HG03457 (cell line): ENCODE results near the gene FHL1.
"Not testable (repeated sequence)": the region's sequence is repeated elsewhere in the genome, so short reads cannot be mapped to it uniquely, and the experiment has no call there.

Experiments used
- ATAC-seq: cut with Tn5 transposase; IDR thresholded peaks from one replicate; pipeline ENCODE4 v1.9.1; 2021; ENCODE audit warnings: moderate number of reproducible peaks; ENCODE audit not compliant: unreplicated experiment

Gene FHL1

GRCh38 chrX:136206916-136207315, 59.6 kb downstream of the FHL1 start:
- no peak for ATAC-seq

GRCh38 chrX:136207546-136207945, 60.2 kb downstream of the FHL1 start:
- no peak for ATAC-seq

DNA sequence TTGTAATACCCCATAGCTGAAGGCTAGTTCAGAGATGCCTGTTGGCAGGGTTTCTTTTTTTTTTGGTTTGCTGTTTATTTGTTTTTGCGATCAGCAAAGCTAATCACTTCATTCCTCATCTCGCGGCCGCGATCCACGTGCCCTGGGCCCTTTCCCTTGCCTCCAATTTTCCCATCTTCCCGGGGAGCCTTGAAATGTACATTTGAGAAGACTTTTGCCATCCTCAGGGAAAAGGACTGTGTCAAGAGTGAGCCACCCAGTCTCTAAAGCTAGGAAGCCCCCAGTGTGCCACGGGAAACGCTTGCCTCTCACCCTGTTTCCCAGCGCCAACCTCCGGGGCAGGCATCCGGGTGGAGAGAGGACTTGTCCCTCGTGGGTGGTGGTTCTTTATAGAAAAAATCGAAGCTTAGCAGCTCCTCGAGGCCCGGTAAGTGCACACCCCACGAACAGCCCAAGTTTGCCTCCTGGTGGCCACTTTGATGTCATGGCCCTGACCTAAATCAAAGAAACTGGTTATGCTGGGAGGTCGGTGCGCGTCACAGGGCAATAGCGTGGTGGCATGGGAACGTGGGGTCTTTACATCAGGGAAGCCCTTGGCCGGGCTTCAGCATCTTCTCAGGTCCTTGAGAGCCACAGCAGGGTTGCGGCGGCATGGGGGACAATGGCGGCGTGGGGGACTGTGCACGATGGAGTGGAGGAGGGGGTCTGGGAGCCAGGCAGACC, 61.8 kb downstream of the FHL1 start:
- no peak for ATAC-seq

DNA sequence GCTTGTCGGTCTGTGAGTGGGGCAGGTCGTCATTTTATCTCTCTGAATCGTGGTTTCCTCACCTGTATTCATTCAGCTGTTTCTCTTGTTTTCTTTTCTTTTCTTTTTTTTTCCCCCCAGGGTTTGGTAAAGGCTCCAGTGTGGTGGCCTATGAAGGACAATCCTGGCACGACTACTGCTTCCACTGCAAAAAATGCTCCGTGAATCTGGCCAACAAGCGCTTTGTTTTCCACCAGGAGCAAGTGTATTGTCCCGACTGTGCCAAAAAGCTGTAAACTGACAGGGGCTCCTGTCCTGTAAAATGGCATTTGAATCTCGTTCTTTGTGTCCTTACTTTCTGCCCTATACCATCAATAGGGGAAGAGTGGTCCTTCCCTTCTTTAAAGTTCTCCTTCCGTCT, 62.4 kb downstream of the FHL1 start:
- no peak for ATAC-seq

- no peak for ATAC-seq
Observed at GRCh38 chrX:136210243-136210642, 62.9 kb downstream of the FHL1 start.

- no peak for ATAC-seq
Observed at GRCh38 chrX:136210806-136211205, 63.5 kb downstream of the FHL1 start.

DNA sequence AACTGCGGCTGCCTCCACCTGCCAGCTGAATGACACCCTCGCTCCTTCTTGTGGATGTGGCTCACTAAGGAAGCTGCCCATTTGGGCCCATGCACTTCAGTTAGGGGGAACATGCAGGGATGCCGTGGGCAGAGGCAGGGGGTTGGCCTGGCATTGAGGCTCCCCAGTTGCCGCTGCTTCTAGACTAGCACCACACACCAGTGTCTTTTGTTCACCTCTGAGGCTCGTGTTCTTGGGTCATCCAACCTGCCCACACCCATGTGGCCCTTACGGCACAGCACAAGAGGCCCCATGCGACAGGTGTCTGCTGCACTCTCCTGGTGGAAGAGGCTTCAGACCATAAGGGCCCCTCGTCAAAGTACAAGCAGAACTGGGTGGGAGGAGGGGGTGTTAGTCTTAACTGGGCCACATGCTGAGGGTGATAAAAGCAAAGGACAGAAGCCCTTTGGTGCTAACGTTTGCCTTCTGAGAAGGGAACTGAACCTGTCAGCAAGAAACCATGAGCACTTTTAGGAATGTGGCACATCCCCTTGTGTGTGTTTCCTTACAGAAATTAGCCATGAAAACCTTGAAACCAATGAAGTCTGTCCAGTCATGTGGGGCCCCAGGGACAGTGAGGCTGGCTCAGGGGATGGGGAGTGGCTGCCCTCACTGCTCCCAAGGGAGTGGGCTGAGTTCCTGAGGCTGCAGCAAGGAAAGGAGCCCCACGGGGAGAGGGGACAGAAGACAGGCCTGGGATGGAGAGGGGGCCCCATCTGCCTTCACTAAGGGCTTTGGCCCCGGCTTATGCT, 64.6 kb downstream of the FHL1 start:
- ATAC-seq: no peak

- no peak for ATAC-seq
Observed at GRCh38 chrX:136212557-136213111, 65.3 kb downstream of the FHL1 start.

- no peak for ATAC-seq
Observed at GRCh38 chrX:136214551-136214950, 67.2 kb downstream of the FHL1 start.

DNA sequence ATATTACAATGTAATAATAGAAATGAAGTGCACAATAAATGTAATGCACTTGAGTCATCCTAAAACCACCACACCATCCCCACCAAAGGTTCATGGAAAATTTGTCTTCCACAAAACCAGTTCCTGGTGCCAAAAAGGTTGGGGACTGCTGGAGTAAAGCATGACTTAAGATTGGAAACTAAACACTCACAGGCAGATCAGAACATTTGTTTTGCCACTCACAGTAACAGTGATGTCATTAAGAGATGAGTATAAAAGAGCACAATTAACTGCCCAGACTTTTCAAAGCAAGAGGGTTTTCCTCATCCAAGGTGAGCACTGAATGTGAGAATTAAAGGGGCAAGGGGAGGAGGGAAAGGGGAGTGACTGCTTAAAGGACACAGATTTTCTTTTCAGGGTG, 68.2 kb downstream of the FHL1 start:
- ATAC-seq: no peak

GRCh38 chrX:136219893-136220292, 72.6 kb downstream of the FHL1 start:
- ATAC-seq: no peak

DNA sequence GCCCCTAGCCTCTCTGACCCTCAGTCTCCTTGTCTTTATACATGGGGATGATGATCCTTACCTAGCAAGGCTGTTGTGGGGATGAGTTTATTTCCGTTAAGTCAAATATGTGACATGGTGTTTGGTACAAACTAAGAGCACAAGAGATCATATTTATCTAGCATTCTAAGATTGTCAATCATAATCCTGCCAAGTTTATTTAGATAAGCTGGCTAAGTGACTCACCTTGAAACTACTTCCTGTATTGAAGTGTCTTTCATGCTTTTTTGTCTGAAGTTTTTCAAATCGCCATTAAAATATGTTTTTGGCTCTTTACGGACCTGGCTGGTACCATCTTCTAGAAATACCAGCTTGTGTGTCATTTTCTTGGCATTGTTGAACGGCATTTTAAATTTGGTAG, 73.2 kb downstream of the FHL1 start:
- no peak for ATAC-seq

- no peak for ATAC-seq
Observed at GRCh38 chrX:136220951-136221350, 73.6 kb downstream of the FHL1 start.

GRCh38 chrX:136221851-136222513, 74.6 kb downstream of the FHL1 start:
- ATAC-seq: no peak

DNA sequence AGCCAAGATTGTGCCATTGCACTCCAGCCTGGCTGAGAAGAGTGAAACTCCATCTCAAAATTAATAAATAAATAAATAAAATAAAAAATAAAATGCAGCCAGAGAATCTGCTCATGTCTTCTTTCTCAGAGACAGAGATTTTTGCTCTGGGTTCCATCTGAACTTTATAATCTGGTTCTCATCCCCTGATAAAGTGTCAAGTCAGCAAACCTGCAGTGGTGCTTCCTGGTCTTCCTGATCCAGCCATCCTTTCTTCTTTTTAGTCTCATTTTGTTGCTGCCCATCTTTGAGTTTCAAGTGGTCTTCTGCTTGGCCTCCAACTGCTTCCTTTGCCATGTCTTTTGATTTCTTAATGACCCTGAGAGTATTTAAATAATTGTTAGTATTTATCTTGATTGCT, 79.7 kb downstream of the FHL1 start:
- ATAC-seq: no peak

DNA sequence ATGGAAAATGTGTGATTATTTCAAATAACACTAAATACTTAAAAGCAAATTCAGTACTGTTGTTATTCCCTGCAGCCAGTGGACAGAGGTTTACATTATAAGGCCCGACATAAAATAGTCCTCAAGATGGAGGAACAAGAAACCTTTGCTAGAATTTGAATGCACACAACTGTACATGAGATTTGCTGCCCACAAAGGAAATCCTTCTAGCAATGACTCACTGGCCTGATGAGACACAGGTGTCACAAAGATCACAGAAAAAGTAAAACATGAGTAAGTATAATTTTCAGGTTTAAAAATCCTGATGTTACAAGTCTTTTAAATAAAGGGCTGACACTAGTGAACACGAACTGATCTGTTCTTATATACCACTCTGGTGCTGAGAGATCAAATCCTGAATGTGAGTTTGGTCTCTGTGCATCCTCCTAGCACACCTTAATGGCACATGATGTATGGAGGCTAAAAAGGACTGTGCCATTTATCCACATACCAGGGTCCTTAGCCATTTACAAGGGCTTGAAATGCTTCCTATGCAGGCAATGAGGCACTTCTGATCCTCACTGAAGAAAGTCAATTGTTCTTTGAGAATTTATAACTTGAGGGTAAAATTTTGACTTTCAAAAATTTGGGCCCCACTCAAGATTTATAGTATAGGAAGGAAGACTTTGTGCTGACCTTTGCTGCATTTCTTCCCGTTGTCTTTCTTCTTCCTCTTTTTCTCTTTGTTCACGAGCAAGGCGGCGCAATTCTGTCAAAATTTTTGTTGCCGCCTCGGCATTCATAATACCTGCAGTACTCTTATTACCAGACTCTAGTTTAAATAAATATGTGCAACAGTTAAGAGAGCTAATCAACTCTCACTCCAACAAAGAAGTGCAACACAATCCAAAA, 80.9 kb downstream of the FHL1 start:
- ATAC-seq: no peak

GRCh38 chrX:136228839-136229207, 81.5 kb downstream of the FHL1 start:
- ATAC-seq: no peak

- ATAC-seq: no peak
Observed at GRCh38 chrX:136237074-136237473, 89.7 kb downstream of the FHL1 start.

GRCh38 chrX:136237849-136238248, 90.5 kb downstream of the FHL1 start:
- not testable (repeated sequence) for ATAC-seq

DNA sequence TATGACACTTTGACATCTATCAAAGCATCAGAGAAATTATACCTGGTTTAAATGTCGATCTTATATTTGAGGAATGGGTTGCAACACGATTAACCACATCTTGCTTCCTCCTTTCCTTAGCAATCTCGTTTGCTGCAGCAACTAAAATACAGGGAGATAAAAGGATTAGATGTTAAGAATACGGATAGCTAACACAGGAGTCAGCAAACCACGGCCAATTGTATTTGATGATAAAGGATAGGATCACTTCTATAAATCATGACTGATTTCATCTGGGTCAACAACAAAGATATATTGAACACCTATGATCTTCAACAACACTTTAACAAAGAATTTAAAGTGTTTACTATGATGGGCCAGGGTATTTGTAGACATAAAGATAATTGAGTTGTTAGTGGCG, 98.9 kb downstream of the FHL1 start:
- ATAC-seq: no peak
